ENCODE results near the gene RAMAC. TPM values are rescaled to one million over a fixed set of nuclear protein-coding genes. Genes with fewer than 3 reads are reported as not detected.

Gene RAMAC
- total and polyA plus RNA-seq, 10 of the 15 experiments (the other 5 are each of a cell fraction or from before 2014, with no cell fraction given), result 22.4 to 109 (median 41.7) TPM

- BruUV-seq (replicated peaks), result no TSS peak
- no peak for ATAC-seq
- Histone ChIP-seq H3K79me2 (ENCODE audit: control insufficient read depth, insufficient read depth, low read length) (no peaks in the 10 kb centered on the region), H3K9me3 (replicated peaks; ENCODE audit: control insufficient read depth, insufficient read depth, low read length) (no peaks in the 10 kb centered on the region), H3K4me2 (ENCODE audit: control insufficient read depth, insufficient read depth) (no peak overlapping the region), H3K9ac (ENCODE audit: control insufficient read depth, insufficient read depth, low read length) (no peak overlapping the region), H4K20me1 (ENCODE audit: control insufficient read depth, insufficient read depth) (no peaks in the 10 kb centered on the region), H3K36me3 (ENCODE audit: control insufficient read depth in 2 of 2, insufficient read depth in 2 of 2, low read length in 1 of 2) (no peaks in the 10 kb centered on the region), H3K4me1 (ENCODE audit: control insufficient read depth, insufficient read depth, low read length) (no peaks in the 10 kb centered on the region), H3K4me3 (no peak overlapping the region), H3K27ac (ENCODE audit: control insufficient read depth, insufficient read depth) (no peak overlapping the region), H2AFZ (ENCODE audit: control insufficient read depth, low read depth, low read length) (no peak overlapping the region), H3K27me3 (replicated peaks in 1 of 2; ENCODE audit: control insufficient read depth in 2 of 2, insufficient read depth in 2 of 2, low read length in 1 of 2) (peaks cover 1 to 7% of the 10 kb centered on the region in 2 experiments)
- 56% methylated on average over 5 of the region's 5 CpGs for WGBS (ENCODE audit: insufficient coverage, insufficient replicate concordance, low lambda C conversion rate, missing lambda C conversion rate)
- no peak for FAIRE-seq
- TF ChIP-seq ETV6 (conservative IDR thresholded peaks at IDR 0.05 in 1 of 2, IDR thresholded peaks at IDR 0.05 in 1 of 2; ENCODE audit: borderline replicate concordance in 1 of 2, low read depth in 1 of 2), result no peak
- TF ChIP-seq ATF2 (IDR thresholded peaks at IDR 0.05; ENCODE audit: low read length), result no peak
- no peak for TF ChIP-seq ATF3 (IDR thresholded peaks at IDR 0.05; ENCODE audit: borderline replicate concordance, extremely low read depth, low read depth, low read length)
- TF ChIP-seq SREBF1 (IDR thresholded peaks at IDR 0.05; ENCODE audit: low read length), result no peak
- TF ChIP-seq ZNF207 (IDR thresholded peaks at IDR 0.05; ENCODE audit: borderline replicate concordance), result no peak
- no peak for TF ChIP-seq SP1 (IDR thresholded peaks at IDR 0.05; ENCODE audit: low read depth, low read length)
- TF ChIP-seq CREB1 (IDR thresholded peaks at IDR 0.05; ENCODE audit: low read depth), result no peak
- TF ChIP-seq TCF3 (IDR thresholded peaks at IDR 0.05; ENCODE audit: borderline replicate concordance, insufficient read depth, low read depth, low read length), result no peak
- TF ChIP-seq MXI1 (IDR thresholded peaks at IDR 0.05; ENCODE audit: low read depth, low read length), result no peak
- TF ChIP-seq IRF5 (IDR thresholded peaks at IDR 0.05; ENCODE audit: borderline replicate concordance), result no peak
- no peak for TF ChIP-seq SMAD5 (IDR thresholded peaks at IDR 0.05; ENCODE audit: low read depth)
- no peak for TF ChIP-seq CTCF (IDR thresholded peaks at IDR 0.05 in 2 of 3, conservative IDR thresholded peaks at IDR 0.05 in 1 of 3; ENCODE audit: control insufficient read depth in 2 of 3, extremely low read depth in 1 of 3, insufficient read depth in 1 of 3, low read depth in 3 of 3, low read length in 3 of 3)
- TF ChIP-seq NFYB (IDR thresholded peaks at IDR 0.05; ENCODE audit: insufficient read depth, low read depth, low read length), result no peak
- no peak for TF ChIP-seq PAX5 (IDR thresholded peaks at IDR 0.05; ENCODE audit: borderline replicate concordance, low read depth, low read length)
- TF ChIP-seq ATF7 (IDR thresholded peaks at IDR 0.05; ENCODE audit: low read depth), result no peak
- no peak for TF ChIP-seq BACH1 (IDR thresholded peaks at IDR 0.05; ENCODE audit: borderline replicate concordance)
- TF ChIP-seq MYC (IDR thresholded peaks at IDR 0.05; ENCODE audit: insufficient read depth, insufficient read length, insufficient replicate concordance, low read length, severe bottlenecking), result no peak
- TF ChIP-seq ZNF24 (IDR thresholded peaks at IDR 0.05), result no peak
- TF ChIP-seq ELK1 (IDR thresholded peaks at IDR 0.05; ENCODE audit: low read depth, low read length), result no peak
- no peak for TF ChIP-seq MTA2 (IDR thresholded peaks at IDR 0.05; ENCODE audit: low read depth)
- SMC1A ChIA-PET (ENCODE audit: uncharacterized antibody, unreplicated experiment), result interaction anchor here (1.1 kb wide), 1 partner anchor 41 kb away, joined by 3 read pairs; no protein-coding TSS in a partner anchor
- no peak for DNase-seq (ENCODE audit: low read depth, low spot score)
- RAD21 ChIA-PET (ENCODE audit: unreplicated experiment), result no interaction called here
- intact Hi-C loops (cut with micrococcal nuclease; ENCODE audit: unreplicated experiment) (no loop called here), in situ Hi-C loops (cut with MboI) (no loop called here)
- CTCF ChIA-PET, result no interaction called here
- POLR2A ChIA-PET, result no interaction called here
These were observed 42.0 kb upstream of the RAMAC start for GRCh38 chr15:82944056-82944455.
